ENCODE measurements around the gene LPP.

DNA sequence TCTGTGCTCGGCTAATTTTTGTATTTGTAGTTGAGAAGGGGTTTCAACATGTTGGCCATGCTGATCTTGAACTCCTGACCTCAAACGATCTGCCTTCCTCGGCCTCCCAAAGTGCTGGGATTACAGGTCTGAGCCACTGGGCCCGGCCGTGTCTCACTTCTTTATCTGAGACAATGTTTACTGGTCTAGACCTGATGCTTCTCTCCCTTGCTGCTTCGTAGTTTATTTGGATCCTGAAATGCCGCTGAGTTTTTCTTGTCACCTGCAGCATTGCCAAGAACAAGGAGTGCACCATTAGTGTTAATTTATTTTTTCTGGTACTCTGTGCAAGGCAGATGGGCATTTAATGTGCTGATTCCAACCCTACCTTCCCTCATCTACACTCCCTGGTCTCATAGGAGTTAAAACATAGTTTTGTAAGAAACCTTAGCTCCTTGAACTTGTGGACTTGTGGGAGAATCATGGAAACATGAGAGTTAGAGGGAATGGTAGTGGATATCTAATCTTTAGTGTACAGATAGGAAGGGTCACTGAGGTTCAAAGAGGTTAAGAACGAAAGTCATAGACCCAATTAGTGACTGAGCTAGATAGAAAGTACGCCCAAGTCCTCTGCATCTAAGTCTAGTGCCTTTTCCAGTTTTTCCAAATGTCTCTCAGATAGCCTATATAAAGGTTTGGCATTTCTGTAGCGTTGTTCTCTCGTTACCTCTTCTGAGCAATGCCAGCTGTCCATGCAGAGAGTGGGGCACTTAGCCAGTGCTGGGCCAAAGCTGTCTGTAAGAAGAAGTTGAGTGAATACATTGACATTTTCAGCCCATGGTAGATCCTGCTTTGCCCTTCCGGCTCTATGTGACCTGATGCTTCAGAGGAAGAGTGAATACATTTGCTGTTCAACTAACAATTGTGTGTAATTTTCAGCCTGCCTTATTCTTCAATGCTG, 244.1 kb downstream of the LPP start:
- TF ChIP-seq, protein P1, sequence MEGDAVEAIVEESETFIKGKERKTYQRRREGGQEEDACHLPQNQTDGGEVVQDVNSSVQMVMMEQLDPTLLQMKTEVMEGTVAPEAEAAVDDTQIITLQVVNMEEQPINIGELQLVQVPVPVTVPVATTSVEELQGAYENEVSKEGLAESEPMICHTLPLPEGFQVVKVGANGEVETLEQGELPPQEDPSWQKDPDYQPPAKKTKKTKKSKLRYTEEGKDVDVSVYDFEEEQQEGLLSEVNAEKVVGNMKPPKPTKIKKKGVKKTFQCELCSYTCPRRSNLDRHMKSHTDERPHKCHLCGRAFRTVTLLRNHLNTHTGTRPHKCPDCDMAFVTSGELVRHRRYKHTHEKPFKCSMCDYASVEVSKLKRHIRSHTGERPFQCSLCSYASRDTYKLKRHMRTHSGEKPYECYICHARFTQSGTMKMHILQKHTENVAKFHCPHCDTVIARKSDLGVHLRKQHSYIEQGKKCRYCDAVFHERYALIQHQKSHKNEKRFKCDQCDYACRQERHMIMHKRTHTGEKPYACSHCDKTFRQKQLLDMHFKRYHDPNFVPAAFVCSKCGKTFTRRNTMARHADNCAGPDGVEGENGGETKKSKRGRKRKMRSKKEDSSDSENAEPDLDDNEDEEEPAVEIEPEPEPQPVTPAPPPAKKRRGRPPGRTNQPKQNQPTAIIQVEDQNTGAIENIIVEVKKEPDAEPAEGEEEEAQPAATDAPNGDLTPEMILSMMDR (conservative IDR thresholded peaks at IDR 0.05; ENCODE audit: low read depth, low read length), result no peak
- TF ChIP-seq EZH2phosphoT487 (IDR thresholded peaks at IDR 0.05; ENCODE audit: borderline replicate concordance, low read length) (no peak), EZH2 (IDR thresholded peaks at IDR 0.05; ENCODE audit: low read length, unreplicated experiment) (no peak)

Measured in PC-3 (cell line).